ENCODE data around the gene AGAP1.

Gene AGAP1

GRCh38 chr2:236162882-236163470 is 669.1 kb downstream of the AGAP1 start:
- POLR2A ChIA-PET: no interaction called here
- CTCF ChIA-PET: interaction anchor here (1.5 kb wide), 1 partner anchor 18 kb away, joined by 4 read pairs; no protein-coding TSS in a partner anchor
- no peak for TF ChIP-seq CTCF (IDR thresholded peaks at IDR 0.05; ENCODE audit: control extremely low read depth, extremely low read depth, low read depth, missing control alignments)

GRCh38 chr2:236163471-236164200 is 669.8 kb downstream of the AGAP1 start:
- no peak for DNase-seq (ENCODE audit: extremely low spot score)
- TF ChIP-seq CTCF (IDR thresholded peaks at IDR 0.05; ENCODE audit: control extremely low read depth, extremely low read depth, low read depth, missing control alignments): no peak
- ChIA-PET POLR2A (no interaction called here), CTCF (no interaction called here)

More at GRCh38 chr2:236162882-236163470, 669.1 kb downstream of the AGAP1 start:
- DNase-seq (ENCODE audit: extremely low spot score): no peak

GRCh38 chr2:236164201-236164924 is 670.5 kb downstream of the AGAP1 start:
- ChIA-PET CTCF (no interaction called here), POLR2A (no interaction called here)
- TF ChIP-seq CTCF (IDR thresholded peaks at IDR 0.05; ENCODE audit: control extremely low read depth, extremely low read depth, low read depth, missing control alignments): no peak
- no peak for DNase-seq (ENCODE audit: extremely low spot score)

- CTCF ChIA-PET: interaction anchor here (1.2 kb wide), 1 partner anchor 386 kb away, joined by 3 read pairs; no protein-coding TSS in a partner anchor
- no peak for DNase-seq (ENCODE audit: extremely low spot score)
- POLR2A ChIA-PET: no interaction called here
- TF ChIP-seq CTCF (IDR thresholded peaks at IDR 0.05; ENCODE audit: control extremely low read depth, extremely low read depth, low read depth, missing control alignments): no peak
Observed at GRCh38 chr2:236164925-236165841, 671.3 kb downstream of the AGAP1 start.

GRCh38 chr2:236165842-236166795 is 672.3 kb downstream of the AGAP1 start:
- CTCF ChIA-PET: interaction anchor here (1.2 kb wide), 1 partner anchor 387 kb away, joined by 3 read pairs; no protein-coding TSS in a partner anchor

More at GRCh38 chr2:236165842-236166795, 672.3 kb downstream of the AGAP1 start:
- DNase-seq (ENCODE audit: extremely low spot score): no peak
- TF ChIP-seq CTCF (IDR thresholded peaks at IDR 0.05; ENCODE audit: control extremely low read depth, extremely low read depth, low read depth, missing control alignments): no peak
- POLR2A ChIA-PET: no interaction called here

Data from GM10248 (cell line).